HepG2 (cell line): ENCODE data around the gene COL18A1. TPM values are rescaled to one million over a fixed set of nuclear protein-coding genes. Genes with fewer than 3 reads are reported as not detected.

Source experiments
- ATAC-seq: fragments of 200-7000 bp; cut with Tn5 transposase; 3 replicates; pipeline ENCODE4 v1.9.1; 2020; ENCODE audit warnings: mild to moderate bottlenecking, moderate library complexity
- BruUV-seq: library from RNA; stranded (reverse); fragments of 400-500 nt; replicated peaks from 2 replicates; lab custom pipeline; 2021; lab: Mats Ljungman, UMichigan
- CTCF ChIA-PET: fragments of 300-600 bp; formaldehyde crosslinking; extraction: SDS; loops from one replicate; lab custom pipeline; 2021; ENCODE audit warnings: low total read pairs, inconsistent platforms, low intra/inter-chr PET ratio; lab: Yijun Ruan, JAX
- POLR2A ChIA-PET: fragments of 350-600 bp; sonication (Branson Sonifier 250); formaldehyde crosslinking; loops from one replicate; lab custom pipeline; 2020; ENCODE audit warnings: antibody characterized with exemption, inconsistent platforms; lab: Yijun Ruan, JAX
- DNase-seq: peaks from one replicate; pipeline ENCODE4 v3.0.0-alpha.2; 2015; ENCODE audit warnings: low spot score
- FAIRE-seq: peaks from 3 replicates; lab custom pipeline; 2011; peaks lifted over from hg19 to GRCh38; lab: Jason Lieb, UNC
- H2AFZ ChIP-seq: one replicate; pipeline ENCODE4 v1.6.1; 2011; ENCODE audit warnings: low read length, inconsistent platforms
- H3K27ac ChIP-seq: fragments of 300-600 bp; 3 replicates; pipeline ENCODE4 v1.8.0; 2011; ENCODE audit warnings: mixed run types, mild to moderate bottlenecking, mixed read lengths, low read length, inconsistent platforms; ENCODE audit not compliant: insufficient read depth; ENCODE audit errors: extremely low read length
- H3K27me3 ChIP-seq, 2 experiments: fragments of 200-600 bp in 1 of 2; 2 replicates in 1 of 2; 3 replicates in 1 of 2; pipeline versions ENCODE4 v1.6.0 to v1.8.0; 2011; ENCODE audit warnings: low read length in 2 of 2, mild to moderate bottlenecking in 2 of 2, moderate library complexity in 2 of 2, inconsistent platforms in 1 of 2; ENCODE audit not compliant: insufficient read depth in 2 of 2, control insufficient read depth in 1 of 2
- H3K36me3 ChIP-seq, 2 experiments: fragments of 200-600 bp in 1 of 2; replicated peaks in 1 of 2; 2 replicates in 1 of 2; 3 replicates in 1 of 2; pipeline versions ENCODE4 v1.5.1 to v1.8.0; 2011; ENCODE audit warnings: low read length in 2 of 2, inconsistent platforms in 1 of 2; ENCODE audit not compliant: insufficient read depth in 2 of 2, control insufficient read depth in 1 of 2
- H3K4me1 ChIP-seq: 2 replicates; pipeline ENCODE4 v1.5.1; 2012; ENCODE audit warnings: low read length, inconsistent platforms; ENCODE audit not compliant: insufficient read depth
- H3K4me2 ChIP-seq: 2 replicates; pipeline ENCODE4 v1.6.0; 2011; ENCODE audit warnings: low read depth, low read length, inconsistent platforms
- H3K4me3 ChIP-seq, 3 experiments: fragments of 200-600 bp in 1 of 3; sonication (generic), shearing (Covaris generic) in 1 of 3; replicated peaks in 1 of 3; 2 replicates each; pipeline ENCODE4 v1.5.1; 2011 to 2016; ENCODE audit warnings: low read length in 3 of 3, inconsistent platforms in 2 of 3, low read depth in 2 of 3, mild to moderate bottlenecking in 2 of 3, control low read depth in 1 of 3, mixed read lengths in 1 of 3; ENCODE audit not compliant: insufficient read depth in 1 of 3
- H3K79me2 ChIP-seq: one replicate; pipeline ENCODE4 v1.6.1; 2011; ENCODE audit warnings: low read length, inconsistent platforms; ENCODE audit not compliant: insufficient read depth
- H3K9ac ChIP-seq: 2 replicates; pipeline ENCODE4 v1.6.0; 2011; ENCODE audit warnings: mild to moderate bottlenecking, low read depth, low read length, inconsistent platforms; ENCODE audit not compliant: insufficient read depth
- H3K9me3 ChIP-seq: 2 replicates; pipeline ENCODE4 v1.5.1; 2012; ENCODE audit warnings: mild to moderate bottlenecking, low read length
- H4K20me1 ChIP-seq: 2 replicates; pipeline ENCODE4 v1.6.0; 2011; ENCODE audit warnings: inconsistent platforms, mild to moderate bottlenecking, low read length, moderate library complexity; ENCODE audit not compliant: insufficient read depth
- EEA1 ChIP-seq: sonication (generic); formaldehyde crosslinking; IDR thresholded peaks from 2 replicates; pipeline ENCODE4 v1.5.1; 2020; ENCODE audit warnings: mild to moderate bottlenecking, missing genetic modification reagents, borderline replicate concordance
- MZF1 ChIP-seq: sonication (generic); formaldehyde crosslinking; IDR thresholded peaks from 2 replicates; pipeline ENCODE4 v1.8.1; 2023; ENCODE audit warnings: mild to moderate bottlenecking, missing genetic modification reagents, borderline replicate concordance
- POLR2A ChIP-seq, 2 experiments: IDR thresholded peaks; 2 replicates each; pipeline ENCODE4 v1.6.1; 2011; ENCODE audit warnings: low read depth in 2 of 2, low read length in 2 of 2, mild to moderate bottlenecking in 1 of 2, moderate library complexity in 1 of 2; ENCODE audit not compliant: insufficient read depth in 1 of 2
- RBM22 ChIP-seq: fragments of 200-400 bp; formaldehyde crosslinking; optimal IDR thresholded peaks from 2 replicates; pipeline ENCODE3; 2017; ENCODE audit warnings: mild to moderate bottlenecking, low read length, moderate library complexity
- RFX1 ChIP-seq: fragments of 450-650 bp; IDR thresholded peaks from 2 replicates; pipeline ENCODE4 v1.6.1; 2017
- TBX2 ChIP-seq: sonication (generic); formaldehyde crosslinking; IDR thresholded peaks from 2 replicates; pipeline ENCODE4 v1.5.0; 2020; ENCODE audit warnings: missing genetic modification reagents, mild to moderate bottlenecking, borderline replicate concordance
- ZBTB7B ChIP-seq: sonication (generic); formaldehyde crosslinking; IDR thresholded peaks from 2 replicates; pipeline ENCODE4 v1.4.0; 2020; ENCODE audit warnings: missing genetic modification reagents
- ZNF383 ChIP-seq: sonication (generic); formaldehyde crosslinking; IDR thresholded peaks from 2 replicates; pipeline ENCODE4 v1.4.0; 2020; ENCODE audit warnings: missing genetic modification reagents, mild to moderate bottlenecking, borderline replicate concordance
- ZNF556 ChIP-seq: sonication (generic); formaldehyde crosslinking; IDR thresholded peaks from 2 replicates; pipeline ENCODE4 v1.4.0; 2020; ENCODE audit warnings: mild to moderate bottlenecking, missing genetic modification reagents, borderline replicate concordance
- WGBS: methylation state at CpG from one replicate; pipeline ENCODE4 v1.1.6; 2017; ENCODE audit warnings: low lambda C conversion rate; 5-methylcytosine and 5-hydroxymethylcytosine counted together
- in situ Hi-C: cut with HindIII; loops from 2 replicates; pipeline ENCODE4 v1.10.0; 2017; ENCODE audit warnings: low pct_unique_long_range_greater_than_20kb; ENCODE audit not compliant: extremely low pct_ligation_motif_present
- intact Hi-C: fragments of 100-400 bp; cut with micrococcal nuclease; formaldehyde crosslinking; loops from one replicate; pipeline ENCODE4 v1.10.0; 2022; ENCODE audit not compliant: unreplicated experiment
- polyA plus RNA-seq, 8 experiments: library from polyadenylated mRNA; depleted of rRNA in 3 of 8; stranded (reverse) in 7 of 8; unstranded in 1 of 8; fragments of >200 nt; fragmentation: Illumina TruSeq in 4 of 8; extraction: Trizol in 4 of 8; gene quantifications; 2 replicates each; pipeline versions ENCODE4 v1.2.1 to v1.2.3, GENCODE V29; 2011 to 2016; ENCODE audit warnings: low read depth in 4 of 8, missing spikeins in 1 of 8, mixed read lengths in 1 of 8; ENCODE audit not compliant: insufficient read depth in 1 of 8
- total RNA-seq, 5 experiments: library from RNA; depleted of rRNA; stranded (reverse); fragments of >200 nt; fragmentation: Illumina TruSeq; extraction: Trizol; gene quantifications; 2 replicates each; pipeline ENCODE4 v1.2.3, GENCODE V29; 2016; ENCODE audit warnings: low read depth in 1 of 5
- TF ChIP-seq, protein P1 (sequence below): sonication (generic); formaldehyde crosslinking; IDR thresholded peaks from 2 replicates; pipeline ENCODE4 v1.5.0; 2020; ENCODE audit warnings: missing genetic modification reagents
- TF ChIP-seq, protein P2 (sequence below): sonication (generic); formaldehyde crosslinking; IDR thresholded peaks from 2 replicates; pipeline ENCODE4 v1.8.1; 2022; ENCODE audit warnings: low read depth, mild to moderate bottlenecking, missing genetic modification reagents
- TF ChIP-seq, protein P3 (sequence below): sonication (generic); formaldehyde crosslinking; IDR thresholded peaks from 2 replicates; pipeline ENCODE4 v1.8.1; 2023; ENCODE audit warnings: missing genetic modification reagents, mild to moderate bottlenecking, borderline replicate concordance
- TF ChIP-seq, protein P4 (sequence below): sonication (generic); formaldehyde crosslinking; IDR thresholded peaks from 2 replicates; pipeline ENCODE4 v1.4.0; 2020; ENCODE audit warnings: low read depth, mild to moderate bottlenecking, missing genetic modification reagents
- TF ChIP-seq, protein P5 (sequence below): sonication (generic); formaldehyde crosslinking; IDR thresholded peaks from 2 replicates; pipeline ENCODE4 v1.8.1; 2023; ENCODE audit warnings: mild to moderate bottlenecking, missing genetic modification reagents

The COL18A1 gene
- total and polyA plus RNA-seq, 2 of the 13 experiments (the other 11 are each of a cell fraction or from before 2014, with no cell fraction given), result 79.0 to 102 TPM

DNA sequence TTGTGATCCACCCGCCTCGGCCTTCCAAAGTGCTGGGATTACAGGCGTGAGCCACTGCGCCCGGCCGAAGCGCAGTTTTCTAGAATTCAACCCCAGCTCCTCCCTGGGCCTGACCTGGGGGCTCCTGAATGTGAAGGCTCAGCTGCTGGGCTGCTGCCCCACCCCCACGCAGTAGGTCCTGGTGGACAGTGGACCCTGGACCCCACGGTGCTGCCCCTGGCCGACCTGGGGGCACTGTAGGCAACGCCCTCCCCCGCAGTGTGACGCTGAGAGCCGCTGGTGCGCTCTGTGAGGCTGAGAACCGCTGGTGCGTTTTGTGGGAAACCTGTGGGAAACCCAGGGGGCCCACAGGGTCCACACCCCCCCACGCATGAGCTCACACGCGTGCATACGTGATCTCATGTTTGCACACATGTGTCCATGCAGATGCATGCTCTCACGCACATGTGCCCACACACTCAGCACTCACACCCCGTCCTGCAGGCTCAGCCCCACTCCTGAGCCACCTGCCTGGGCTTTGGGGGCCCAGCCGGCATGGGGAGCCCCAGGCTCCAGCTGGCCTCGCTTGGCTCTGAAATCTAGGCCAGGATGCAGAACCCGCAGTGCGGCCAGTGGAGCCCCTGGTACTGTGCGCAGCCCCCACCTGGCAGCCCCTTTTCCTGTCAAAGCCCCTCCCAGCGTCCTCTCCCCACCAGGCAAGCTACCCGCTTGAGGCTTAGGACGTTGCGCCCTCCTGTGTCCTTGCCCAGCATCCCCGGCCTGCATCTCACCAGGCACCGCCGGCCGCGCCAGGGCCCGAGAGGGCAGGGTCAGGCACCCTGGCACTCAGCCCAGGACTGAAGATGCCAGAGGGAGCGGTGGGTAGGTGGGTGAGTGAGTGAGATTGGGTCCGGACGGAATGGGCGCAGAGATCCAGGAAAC lies 67.7 kb downstream of the COL18A1 start (continued):
- TF ChIP-seq, protein P1, sequence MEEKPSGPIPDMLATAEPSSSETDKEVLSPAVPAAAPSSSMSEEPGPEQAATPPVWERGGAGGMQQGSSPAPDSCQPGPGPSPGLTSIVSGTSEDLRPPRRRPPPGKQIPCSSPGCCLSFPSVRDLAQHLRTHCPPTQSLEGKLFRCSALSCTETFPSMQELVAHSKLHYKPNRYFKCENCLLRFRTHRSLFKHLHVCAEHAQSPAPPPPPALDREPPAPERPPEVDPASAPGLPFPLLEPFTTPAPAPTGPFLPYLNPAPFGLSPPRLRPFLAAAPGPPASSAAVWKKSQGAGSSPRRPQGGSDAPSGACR (CRISPR knock-in tag), result peak; percentile 72

DNA sequence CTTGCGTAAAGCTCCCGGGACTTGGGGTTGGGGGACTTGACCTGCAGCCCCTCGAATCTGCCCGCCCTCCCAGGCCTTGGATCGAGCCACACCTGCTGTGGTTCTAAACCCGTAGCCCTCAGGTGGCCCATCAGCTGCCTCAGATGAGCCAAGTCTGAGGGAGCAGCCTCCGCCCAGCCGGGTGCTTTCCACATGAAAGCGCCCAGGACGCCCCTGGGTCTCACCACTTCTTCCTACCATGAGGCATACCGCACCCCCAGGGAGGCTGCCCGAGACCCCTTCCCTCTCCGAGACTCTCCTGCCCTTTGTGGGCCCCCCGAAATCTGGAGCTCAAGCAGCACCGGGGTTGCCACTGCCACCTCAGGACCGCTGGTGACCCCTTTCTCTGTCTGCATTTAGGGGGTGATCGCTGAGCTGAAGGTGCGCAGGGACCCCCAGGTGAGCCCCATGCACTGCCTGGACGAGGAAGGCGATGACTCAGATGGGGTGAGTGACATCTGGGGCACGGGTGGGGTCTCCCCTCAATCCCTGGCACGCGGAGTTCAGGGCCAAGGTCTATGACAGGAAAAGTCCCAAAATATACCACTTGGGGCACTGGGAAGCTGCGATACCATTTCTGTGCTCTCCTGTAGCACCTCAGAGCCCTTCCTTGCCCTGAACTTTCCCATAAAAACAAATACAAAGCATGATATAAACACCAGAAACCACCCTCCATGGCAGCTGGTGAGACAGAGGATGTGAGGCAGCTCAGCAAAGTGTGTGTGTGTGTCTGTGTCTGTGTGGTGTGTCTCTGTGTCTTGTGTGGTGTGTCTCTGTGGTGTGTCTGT lies 68.7 kb downstream of the COL18A1 start:
- Histone ChIP-seq H3K27me3 (no peaks in the 10 kb centered on the region), H4K20me1 (no peaks in the 10 kb centered on the region), H3K4me1 (peaks cover 55% of the 10 kb centered on the region), H3K36me3 (peaks cover 14 to 46% of the 10 kb centered on the region in 2 experiments), H3K9ac (no peak overlapping the region), H3K4me2 (no peak overlapping the region), H3K4me3 (no peak overlapping the region), H3K9me3 (no peaks in the 10 kb centered on the region), H3K79me2 (peaks cover 23% of the 10 kb centered on the region), H2AFZ (no peak overlapping the region), H3K27ac (peak overlapping the region; percentile 99)
- in situ Hi-C loops, result no loop called here
- ATAC-seq (no peak), FAIRE-seq (peak; percentile 83), DNase-seq (no peak)
- BruUV-seq, result no TSS peak
- ChIA-PET CTCF (no interaction called here), POLR2A (interaction anchor here (0.5 to 5.0 kb wide), 6 partner anchors 50 to 230 kb away, joined by 3 to 65 read pairs (median 20); no protein-coding TSS in a partner anchor)
- 100% methylated on average over 7 of the region's 24 CpGs for WGBS
- intact Hi-C loops, result no loop called here
- TF ChIP-seq, protein P2, sequence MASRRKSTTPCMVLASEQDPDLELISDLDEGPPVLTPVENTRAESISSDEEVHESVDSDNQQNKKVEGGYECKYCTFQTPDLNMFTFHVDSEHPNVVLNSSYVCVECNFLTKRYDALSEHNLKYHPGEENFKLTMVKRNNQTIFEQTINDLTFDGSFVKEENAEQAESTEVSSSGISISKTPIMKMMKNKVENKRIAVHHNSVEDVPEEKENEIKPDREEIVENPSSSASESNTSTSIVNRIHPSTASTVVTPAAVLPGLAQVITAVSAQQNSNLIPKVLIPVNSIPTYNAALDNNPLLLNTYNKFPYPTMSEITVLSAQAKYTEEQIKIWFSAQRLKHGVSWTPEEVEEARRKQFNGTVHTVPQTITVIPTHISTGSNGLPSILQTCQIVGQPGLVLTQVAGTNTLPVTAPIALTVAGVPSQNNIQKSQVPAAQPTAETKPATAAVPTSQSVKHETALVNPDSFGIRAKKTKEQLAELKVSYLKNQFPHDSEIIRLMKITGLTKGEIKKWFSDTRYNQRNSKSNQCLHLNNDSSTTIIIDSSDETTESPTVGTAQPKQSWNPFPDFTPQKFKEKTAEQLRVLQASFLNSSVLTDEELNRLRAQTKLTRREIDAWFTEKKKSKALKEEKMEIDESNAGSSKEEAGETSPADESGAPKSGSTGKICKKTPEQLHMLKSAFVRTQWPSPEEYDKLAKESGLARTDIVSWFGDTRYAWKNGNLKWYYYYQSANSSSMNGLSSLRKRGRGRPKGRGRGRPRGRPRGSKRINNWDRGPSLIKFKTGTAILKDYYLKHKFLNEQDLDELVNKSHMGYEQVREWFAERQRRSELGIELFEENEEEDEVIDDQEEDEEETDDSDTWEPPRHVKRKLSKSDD (CRISPR knock-in tag), result no peak
- TF ChIP-seq ZNF556 (CRISPR knock-in tag), result no peak
- TF ChIP-seq, protein P3, sequence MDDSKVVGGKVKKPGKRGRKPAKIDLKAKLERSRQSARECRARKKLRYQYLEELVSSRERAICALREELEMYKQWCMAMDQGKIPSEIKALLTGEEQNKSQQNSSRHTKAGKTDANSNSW (CRISPR knock-in tag), result no peak
- no peak for TF ChIP-seq ZBTB7B (CRISPR knock-in tag)
- TF ChIP-seq TBX2 (CRISPR knock-in tag), result no peak
- no peak for TF ChIP-seq RFX1
- TF ChIP-seq EEA1 (CRISPR knock-in tag), result no peak
- TF ChIP-seq, protein P4, sequence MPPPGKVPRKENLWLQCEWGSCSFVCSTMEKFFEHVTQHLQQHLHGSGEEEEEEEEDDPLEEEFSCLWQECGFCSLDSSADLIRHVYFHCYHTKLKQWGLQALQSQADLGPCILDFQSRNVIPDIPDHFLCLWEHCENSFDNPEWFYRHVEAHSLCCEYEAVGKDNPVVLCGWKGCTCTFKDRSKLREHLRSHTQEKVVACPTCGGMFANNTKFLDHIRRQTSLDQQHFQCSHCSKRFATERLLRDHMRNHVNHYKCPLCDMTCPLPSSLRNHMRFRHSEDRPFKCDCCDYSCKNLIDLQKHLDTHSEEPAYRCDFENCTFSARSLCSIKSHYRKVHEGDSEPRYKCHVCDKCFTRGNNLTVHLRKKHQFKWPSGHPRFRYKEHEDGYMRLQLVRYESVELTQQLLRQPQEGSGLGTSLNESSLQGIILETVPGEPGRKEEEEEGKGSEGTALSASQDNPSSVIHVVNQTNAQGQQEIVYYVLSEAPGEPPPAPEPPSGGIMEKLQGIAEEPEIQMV (CRISPR knock-in tag), result no peak
- TF ChIP-seq POLR2A (IDR thresholded peaks at IDR 0.05; ENCODE audit: insufficient read depth in 1 of 2, low read depth in 2 of 2, low read length in 2 of 2), result no peak
- TF ChIP-seq, protein P5, sequence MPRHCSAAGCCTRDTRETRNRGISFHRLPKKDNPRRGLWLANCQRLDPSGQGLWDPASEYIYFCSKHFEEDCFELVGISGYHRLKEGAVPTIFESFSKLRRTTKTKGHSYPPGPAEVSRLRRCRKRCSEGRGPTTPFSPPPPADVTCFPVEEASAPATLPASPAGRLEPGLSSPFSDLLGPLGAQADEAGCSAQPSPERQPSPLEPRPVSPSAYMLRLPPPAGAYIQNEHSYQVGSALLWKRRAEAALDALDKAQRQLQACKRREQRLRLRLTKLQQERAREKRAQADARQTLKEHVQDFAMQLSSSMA (CRISPR knock-in tag), result no peak
- TF ChIP-seq ZNF383 (CRISPR knock-in tag), result no peak
- TF ChIP-seq MZF1 (CRISPR knock-in tag), result no peak
- no peak for TF ChIP-seq RBM22
